Breast epithelium (tissue), 3 donors: ENCODE results near the gene GRIK5.

ENCODE experiments used
- CTCF ChIP-seq, 3 donors: fragments of 450-650 bp; IDR thresholded peaks; one replicate each; pipeline ENCODE4 v1.5.1; 2016 to 2017; ENCODE audit warnings: antibody characterized with exemption in 3 of 3, mild to moderate bottlenecking in 3 of 3, moderate library complexity in 3 of 3
- POLR2AphosphoS5 ChIP-seq, 3 donors: sonication (generic); formaldehyde crosslinking; IDR thresholded peaks; one replicate each; pipeline ENCODE4 v1.6.1; 2017; ENCODE audit warnings: antibody characterized with exemption in 3 of 3

- TF ChIP-seq CTCF (IDR thresholded peaks at IDR 0.05): no peak
- no peak for TF ChIP-seq POLR2AphosphoS5 (IDR thresholded peaks at IDR 0.05)
Observed at GRCh38 chr19:41965106-41965505, 104.9 kb downstream of the GRIK5 start.
